GM19239 (cell line): ENCODE measurements around the gene MAP3K5.
"Not testable (repeated sequence)": the region's sequence is repeated elsewhere in the genome, so short reads cannot be mapped to it uniquely, and the experiment has no call there.

Source experiments
- DNase-seq: peaks from one replicate; pipeline ENCODE4 v3.0.0; 2011; ENCODE audit warnings: low spot score; ENCODE audit not compliant: insufficient read length
- FAIRE-seq: peaks from 2 replicates; lab custom pipeline; 2011; peaks lifted over from hg19 to GRCh38; lab: Jason Lieb, UNC

The MAP3K5 gene

GRCh38 chr6:136699358-136699757 lies 92.9 kb downstream of the MAP3K5 start:
- FAIRE-seq (no peak), DNase-seq (no peak)

DNA sequence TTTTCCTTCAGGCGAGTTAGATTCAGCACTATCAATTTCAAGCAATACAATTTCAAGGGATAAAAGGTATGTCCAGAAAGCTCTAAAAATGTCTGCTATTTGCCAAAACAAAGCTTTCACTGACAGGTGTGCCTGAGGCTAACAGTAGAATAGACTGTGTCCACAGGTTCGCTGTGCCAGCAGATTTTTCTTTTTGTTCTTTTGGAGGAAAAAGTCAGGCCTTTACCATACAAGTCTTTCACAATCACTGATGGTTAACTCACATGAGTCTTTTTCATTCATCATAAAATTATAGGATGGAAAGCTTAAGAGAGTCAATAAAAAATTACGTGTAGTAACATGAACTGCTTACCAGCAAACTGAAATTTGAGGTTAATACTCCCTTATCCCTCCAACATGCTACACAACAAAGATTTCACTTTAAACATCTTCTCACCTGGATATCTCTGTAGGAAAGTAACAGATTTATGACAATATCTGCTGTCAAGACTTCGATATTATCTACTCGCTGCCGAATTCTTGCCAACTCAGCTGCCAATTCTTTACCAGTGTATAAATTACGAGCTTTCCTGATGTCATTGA lies 95.4 kb downstream of the MAP3K5 start:
- DNase-seq: no peak
- FAIRE-seq: no peak

- no peak for DNase-seq
Measured at GRCh38 chr6:136696238-136696637, 96.0 kb downstream of the MAP3K5 start.

GRCh38 chr6:136695412-136695811 lies 96.9 kb downstream of the MAP3K5 start:
- FAIRE-seq: no peak

More at GRCh38 chr6:136696238-136696637, 96.0 kb downstream of the MAP3K5 start:
- no peak for FAIRE-seq

DNA sequence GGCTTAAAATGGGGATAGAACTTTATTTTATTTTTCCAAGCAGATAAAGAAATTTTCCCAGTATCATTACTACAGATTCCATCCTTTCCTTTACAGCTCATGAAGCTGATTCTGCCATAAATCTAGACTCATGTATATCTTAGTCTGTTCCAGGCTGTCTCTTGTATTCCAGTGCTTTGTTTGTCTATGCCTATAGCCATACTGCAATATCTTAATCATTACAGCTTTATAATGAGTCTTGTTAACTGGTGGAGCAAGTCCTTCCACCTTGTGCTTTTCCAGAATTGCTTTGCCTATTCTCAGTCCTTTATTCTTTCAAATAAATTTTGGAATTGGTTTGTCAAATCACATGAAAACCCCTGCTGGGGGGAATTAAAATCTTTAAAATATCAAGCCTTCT lies 99.2 kb downstream of the MAP3K5 start:
- no peak for FAIRE-seq
- DNase-seq: no peak

More at GRCh38 chr6:136695412-136695811, 96.9 kb downstream of the MAP3K5 start:
- no peak for DNase-seq

- FAIRE-seq, DNase-seq: not testable (repeated sequence)
Measured at GRCh38 chr6:136687894-136688293, 104.4 kb downstream of the MAP3K5 start.

GRCh38 chr6:136685540-136686108 lies 106.7 kb downstream of the MAP3K5 start:
- DNase-seq (no peak), FAIRE-seq (no peak)

GRCh38 chr6:136684466-136684865 lies 107.8 kb downstream of the MAP3K5 start:
- FAIRE-seq (no peak), DNase-seq (no peak)

DNA sequence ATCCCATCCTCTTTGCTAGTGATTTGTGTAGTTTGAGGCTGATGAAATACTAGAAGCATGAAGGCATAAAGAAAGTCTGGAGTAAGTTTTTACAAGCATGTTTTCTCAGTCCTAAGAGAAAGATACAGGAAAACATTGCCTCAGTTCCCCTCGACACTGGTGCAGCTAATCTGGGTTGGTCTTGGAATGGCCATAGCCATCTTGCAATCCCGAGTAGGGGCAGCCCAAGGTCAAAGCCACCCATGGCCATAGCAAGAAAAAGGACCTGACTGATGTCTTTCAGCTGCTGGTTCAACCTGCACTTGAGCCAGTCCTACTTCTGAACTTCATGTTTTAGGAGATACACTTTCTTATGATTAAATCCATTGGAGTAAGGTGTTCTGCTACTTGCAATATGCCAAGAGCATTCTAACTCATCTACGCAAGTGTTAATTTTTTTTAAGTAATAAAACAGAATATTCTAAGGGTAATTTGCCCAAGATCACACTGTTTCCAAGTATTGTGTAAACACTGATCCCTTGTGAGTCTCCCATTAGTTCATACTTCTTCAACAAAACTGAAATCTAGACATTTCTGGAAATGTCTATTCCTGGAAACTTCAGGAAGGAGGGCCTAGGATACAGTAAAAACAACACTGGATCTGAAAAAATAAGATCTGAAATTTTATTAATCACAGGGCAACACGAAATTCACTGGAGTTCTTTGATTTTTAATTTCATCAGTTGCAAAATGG lies 108.9 kb downstream of the MAP3K5 start:
- no peak for FAIRE-seq
- no peak for DNase-seq

GRCh38 chr6:136682292-136682691 lies 110.0 kb downstream of the MAP3K5 start:
- FAIRE-seq: no peak

GRCh38 chr6:136677822-136678221 lies 114.5 kb downstream of the MAP3K5 start:
- DNase-seq (no peak), FAIRE-seq (no peak)

More at GRCh38 chr6:136682292-136682691, 110.0 kb downstream of the MAP3K5 start:
- DNase-seq: no peak

DNA sequence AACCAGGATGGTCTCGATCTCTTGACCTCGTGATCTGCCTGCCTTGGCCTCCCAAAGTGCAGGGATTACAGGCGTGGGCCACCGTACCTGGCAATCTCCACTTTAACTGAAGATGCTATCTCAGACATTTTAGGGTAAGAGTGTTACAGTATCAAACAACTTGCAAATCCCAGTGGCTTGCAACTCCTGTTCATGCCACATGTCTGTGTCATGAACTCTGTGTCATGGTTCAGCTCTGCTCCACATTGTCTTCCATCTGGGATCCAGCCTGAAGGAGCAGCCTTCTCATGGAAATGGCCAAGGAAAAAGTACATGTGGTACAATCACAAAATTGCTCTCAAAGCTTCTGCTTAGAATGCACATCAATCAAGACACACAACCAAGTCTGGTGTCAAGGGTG lies 114.9 kb downstream of the MAP3K5 start:
- DNase-seq: no peak
- FAIRE-seq: no peak

- FAIRE-seq (peak; percentile 61), DNase-seq (no peak)
Measured at GRCh38 chr6:136676075-136676474, 116.2 kb downstream of the MAP3K5 start.

DNA sequence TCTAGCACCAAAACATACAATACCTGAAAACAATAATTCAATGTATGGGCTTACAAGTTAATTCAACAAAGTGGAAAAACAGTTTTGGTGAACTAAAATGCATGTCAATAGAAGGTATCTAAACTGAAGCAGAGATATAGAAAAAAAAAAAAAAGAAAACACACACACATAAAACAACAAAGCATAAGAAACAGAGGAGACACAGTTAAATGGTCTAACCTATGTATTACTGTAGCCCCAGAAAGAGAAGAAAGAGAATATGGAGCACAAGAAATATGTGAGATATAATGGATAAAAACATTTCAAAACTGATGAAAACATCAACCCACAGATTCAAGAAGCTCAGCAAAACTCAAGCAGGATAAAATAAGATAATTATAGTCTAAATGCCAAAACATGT lies 118.7 kb downstream of the MAP3K5 start:
- no peak for FAIRE-seq
- no peak for DNase-seq

DNA sequence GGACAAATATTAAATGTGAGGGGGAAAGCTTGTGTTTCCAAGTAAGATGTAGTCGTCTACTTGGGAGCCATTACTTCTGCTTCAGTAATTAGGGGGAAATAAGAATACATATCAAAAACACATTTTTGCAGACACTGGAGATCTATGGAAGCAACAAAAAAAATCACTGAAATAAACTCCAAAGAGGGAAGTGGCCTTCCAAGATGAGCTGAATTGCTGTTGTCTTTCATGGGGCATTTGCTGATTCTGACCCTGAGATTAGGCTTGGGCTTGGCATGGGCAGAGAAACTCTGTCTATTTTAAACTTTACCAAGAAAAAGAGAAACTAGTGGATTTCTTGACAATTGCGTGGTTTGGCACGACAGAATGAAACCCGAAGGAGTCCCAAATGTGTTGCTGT lies 120.1 kb downstream of the MAP3K5 start:
- DNase-seq (no peak), FAIRE-seq (no peak)

DNA sequence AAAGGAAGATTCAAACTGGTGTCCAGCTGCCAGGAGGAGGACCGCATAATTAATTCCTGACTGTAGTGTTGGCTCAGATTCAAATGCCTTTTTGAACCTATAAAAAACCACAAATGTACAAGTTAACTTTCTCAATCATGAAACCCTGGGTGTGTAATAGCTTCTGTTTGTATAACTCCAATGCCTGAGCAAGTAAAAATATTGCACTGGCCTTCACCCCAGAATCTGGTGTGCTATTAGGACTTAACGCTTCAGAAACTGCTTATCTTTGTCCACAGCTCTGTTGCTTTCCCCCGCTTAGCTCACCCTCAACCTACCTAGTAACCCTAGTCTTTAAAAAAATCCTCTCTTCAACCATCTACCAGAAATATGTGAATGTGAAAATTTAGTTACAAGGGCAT lies 123.0 kb downstream of the MAP3K5 start:
- no peak for DNase-seq
- FAIRE-seq: no peak

DNA sequence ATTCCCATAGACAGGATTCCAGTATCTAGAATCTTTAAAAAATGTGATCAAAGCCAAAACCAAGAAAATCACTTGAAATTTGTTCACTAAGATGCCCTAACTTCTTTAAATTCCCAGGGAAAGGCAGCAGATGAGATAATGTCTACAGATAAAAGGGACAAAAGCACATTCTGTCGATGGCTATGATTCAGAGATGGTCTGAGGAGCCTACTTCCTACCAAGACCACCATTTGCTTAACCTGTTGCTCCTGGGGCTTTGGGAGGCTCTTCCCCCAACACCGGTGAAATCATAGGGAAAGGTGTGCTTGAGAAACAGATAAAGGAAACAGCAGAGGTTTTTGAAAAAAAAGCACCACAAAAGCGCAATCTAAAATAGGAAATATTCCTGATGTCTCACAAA lies 123.7 kb downstream of the MAP3K5 start:
- DNase-seq: no peak

GRCh38 chr6:136666041-136666440 lies 126.2 kb downstream of the MAP3K5 start:
- FAIRE-seq (no peak), DNase-seq (no peak)

More for the DNA sequence above, 123.7 kb downstream of the MAP3K5 start:
- no peak for FAIRE-seq

DNA sequence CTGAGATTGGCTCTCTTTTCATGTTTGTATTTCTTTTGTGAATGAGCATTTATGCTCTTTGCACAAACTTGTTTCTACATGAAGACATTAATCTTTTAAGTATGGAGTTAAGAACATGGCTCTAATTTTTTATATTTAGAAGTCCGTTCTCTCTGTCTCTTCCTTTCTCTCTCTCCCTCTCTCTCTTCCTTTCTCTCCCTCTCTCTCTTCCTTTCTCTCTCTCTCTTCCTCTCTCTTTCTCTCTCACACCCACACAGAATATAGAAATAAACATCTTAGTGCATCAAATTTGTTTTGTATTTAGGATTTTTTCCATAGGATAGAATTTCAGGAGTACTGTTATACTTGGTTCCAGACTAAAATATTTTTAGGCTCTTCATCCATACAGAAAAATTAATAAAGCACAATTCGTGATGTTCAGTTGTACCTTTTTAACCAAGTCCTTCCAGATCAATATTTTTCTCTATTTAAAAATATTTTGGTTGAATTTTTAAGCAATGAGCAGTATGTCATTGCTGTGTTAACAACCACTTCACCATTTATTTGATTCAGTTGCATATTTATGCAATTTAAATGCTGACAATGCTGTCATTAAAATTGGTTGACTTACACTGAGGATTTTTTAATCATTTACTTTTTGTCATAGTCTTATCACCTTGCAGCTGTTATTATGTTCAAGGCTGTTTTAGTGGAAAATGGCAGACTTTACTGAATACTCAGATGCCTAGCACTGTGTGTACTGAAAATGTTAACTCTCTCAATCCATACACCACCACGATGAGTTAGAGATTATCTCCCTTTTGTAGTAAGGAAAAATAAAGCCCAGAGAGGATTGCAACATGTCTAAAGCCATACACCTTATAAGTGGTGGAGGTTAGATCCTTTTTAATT lies 129.7 kb downstream of the MAP3K5 start:
- FAIRE-seq (no peak), DNase-seq (no peak)

GRCh38 chr6:136660727-136661126 lies 131.6 kb downstream of the MAP3K5 start:
- FAIRE-seq: no peak

More at GRCh38 chr6:136660727-136661126, 131.6 kb downstream of the MAP3K5 start:
- no peak for DNase-seq
